Esophagus squamous epithelium (tissue), 5 donors: ENCODE data around the gene RUSF1. TPM values are rescaled to one million over a fixed set of nuclear protein-coding genes. Genes with fewer than 3 reads are reported as not detected.
"Not testable (repeated sequence)": the region's sequence is repeated elsewhere in the genome, so short reads cannot be mapped to it uniquely, and the experiment has no call there.

Source experiments
- DNase-seq: peaks from one replicate; lab custom pipeline; 2025; lab: John Stamatoyannopoulos, UW
- H3K27ac ChIP-seq, 4 donors: fragments of 200-600 bp; sonication (generic); one replicate each; pipeline ENCODE4 v1.5.1; 2016 to 2019; ENCODE audit warnings: mild to moderate bottlenecking in 1 of 4
- H3K27me3 ChIP-seq, 4 donors: fragments of 200-600 bp; sonication (generic); 1 replicate in 3 of 4; 2 replicates in 1 of 4; pipeline versions ENCODE4 v1.5.1 to v1.6.0; 2017 to 2021; ENCODE audit warnings: antibody characterized with exemption in 1 of 4
- H3K36me3 ChIP-seq, 3 donors: fragments of 200-600 bp; sonication (generic); one replicate each; pipeline ENCODE4 v1.5.1; 2016 to 2019
- H3K4me1 ChIP-seq, 3 donors: fragments of 200-600 bp; sonication (generic); one replicate each; pipeline ENCODE4 v1.5.1; 2017 to 2019
- H3K4me3 ChIP-seq, 4 donors: fragments of 200-600 bp; sonication (generic); 1 replicate in 3 of 4; 2 replicates in 1 of 4; pipeline ENCODE4 v1.5.1; 2016 to 2019; ENCODE audit warnings: mild to moderate bottlenecking in 2 of 4, moderate library complexity in 1 of 4
- H3K9me3 ChIP-seq, 3 donors: fragments of 200-600 bp; sonication (generic); one replicate each; pipeline ENCODE4 v1.5.1; 2016 to 2019
- POLR2A ChIP-seq, 4 donors: fragments of 450-650 bp; IDR thresholded peaks; one replicate each; pipeline ENCODE4 v1.6.1; 2017; ENCODE audit warnings: antibody characterized with exemption in 4 of 4, mild to moderate bottlenecking in 4 of 4, moderate library complexity in 3 of 4
- WGBS, 2 donors: methylation state at CpG; one replicate each; pipeline ENCODE4 v1.1.5; 2018; 5-methylcytosine and 5-hydroxymethylcytosine counted together
- intact Hi-C: fragments of 100-400 bp; cut with DNase I; formaldehyde crosslinking; loops from one replicate; pipeline ENCODE4 v1.15.0; 2022
- total RNA-seq, 4 donors: library from RNA; depleted of rRNA; stranded (reverse); fragments of >200 nt; gene quantifications; one replicate each; pipeline ENCODE4 v1.1.0, GENCODE V29; 2016
- TF ChIP-seq, protein P1 (sequence below), 6 experiments: fragments of 450-650 bp in 4 of 6; fragments of 200-600 bp in 2 of 6; sonication (generic) in 2 of 6; IDR thresholded peaks; one replicate each; pipeline ENCODE4 v1.5.1; 2016 to 2019; ENCODE audit warnings: antibody characterized with exemption in 6 of 6, mild to moderate bottlenecking in 4 of 6, moderate library complexity in 4 of 6
- donor health status: DM: yes; HTN: yes; CAD: no.

Gene RUSF1
- total RNA-seq, 4 donors from 2014 or later, result 33.7 to 52.3 (median 39.1) TPM

DNA sequence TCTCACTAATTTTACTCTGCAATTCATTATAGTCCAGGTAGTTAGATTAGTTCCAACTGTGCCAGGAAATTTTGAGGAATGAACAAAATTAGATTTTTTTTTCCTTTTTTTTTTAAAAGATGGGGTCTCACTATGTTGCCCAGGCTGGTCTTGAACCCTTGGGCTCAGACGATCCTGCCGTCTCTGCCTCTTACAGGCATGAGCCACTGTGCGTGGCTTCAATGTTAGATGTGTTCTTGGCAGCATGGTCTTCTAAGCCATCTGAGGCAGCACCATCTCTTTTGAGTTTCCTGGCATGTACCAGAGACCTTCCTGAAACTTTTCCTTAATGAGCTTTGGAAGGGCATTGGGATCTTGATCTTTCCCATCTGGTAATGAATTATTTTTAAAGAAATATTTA is 16.9 kb upstream of the RUSF1 start:
- intact Hi-C loops, result no loop called here
- Histone ChIP-seq H3K4me1 (peaks cover 0 to 18% (median 3%) of the 10 kb centered on the region in 3 donors), H3K4me3 (no peak overlapping the region), H3K27me3 (peaks cover 0 to 37% (median 0%) of the 10 kb centered on the region in 4 donors), H3K27ac (no peak overlapping the region), H3K36me3 (no peaks in the 10 kb centered on the region), H3K9me3 (no peaks in the 10 kb centered on the region)
- WGBS, 2 donors, result 79 to 97% methylated on average over 3 of the region's 3 CpGs
- no peak for TF ChIP-seq POLR2A (IDR thresholded peaks at IDR 0.05)
- TF ChIP-seq, protein P1, sequence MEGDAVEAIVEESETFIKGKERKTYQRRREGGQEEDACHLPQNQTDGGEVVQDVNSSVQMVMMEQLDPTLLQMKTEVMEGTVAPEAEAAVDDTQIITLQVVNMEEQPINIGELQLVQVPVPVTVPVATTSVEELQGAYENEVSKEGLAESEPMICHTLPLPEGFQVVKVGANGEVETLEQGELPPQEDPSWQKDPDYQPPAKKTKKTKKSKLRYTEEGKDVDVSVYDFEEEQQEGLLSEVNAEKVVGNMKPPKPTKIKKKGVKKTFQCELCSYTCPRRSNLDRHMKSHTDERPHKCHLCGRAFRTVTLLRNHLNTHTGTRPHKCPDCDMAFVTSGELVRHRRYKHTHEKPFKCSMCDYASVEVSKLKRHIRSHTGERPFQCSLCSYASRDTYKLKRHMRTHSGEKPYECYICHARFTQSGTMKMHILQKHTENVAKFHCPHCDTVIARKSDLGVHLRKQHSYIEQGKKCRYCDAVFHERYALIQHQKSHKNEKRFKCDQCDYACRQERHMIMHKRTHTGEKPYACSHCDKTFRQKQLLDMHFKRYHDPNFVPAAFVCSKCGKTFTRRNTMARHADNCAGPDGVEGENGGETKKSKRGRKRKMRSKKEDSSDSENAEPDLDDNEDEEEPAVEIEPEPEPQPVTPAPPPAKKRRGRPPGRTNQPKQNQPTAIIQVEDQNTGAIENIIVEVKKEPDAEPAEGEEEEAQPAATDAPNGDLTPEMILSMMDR (IDR thresholded peaks at IDR 0.05), result no peak
- no peak for DNase-seq

DNA sequence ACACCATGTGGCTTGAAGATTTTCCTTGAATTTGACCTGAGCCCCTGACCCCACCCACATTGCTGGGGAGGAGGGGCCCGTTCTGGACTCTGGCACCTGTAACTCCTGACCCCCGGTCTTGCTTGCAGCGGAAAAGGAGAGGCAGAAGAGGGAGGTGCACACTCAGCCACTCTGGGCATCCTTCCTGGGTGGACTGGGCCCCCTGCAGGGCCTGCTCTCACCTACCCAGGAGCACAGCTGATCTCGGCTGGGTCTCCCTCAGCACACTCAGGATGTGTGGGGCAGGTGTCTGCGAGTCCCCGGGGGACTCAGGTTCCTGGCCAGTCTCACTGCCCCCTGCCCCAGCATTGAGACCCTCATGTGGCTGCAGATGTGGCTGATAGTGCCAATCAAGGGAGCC is 15.6 kb upstream of the RUSF1 start:
- H3K36me3 ChIP-seq, H3K4me3 ChIP-seq, H3K9me3 ChIP-seq, intact Hi-C loops, H3K27ac ChIP-seq, H3K4me1 ChIP-seq, DNase-seq: not testable (repeated sequence)
- peaks cover 0 to 24% (median 0%) of the 10 kb centered on the region in 4 donors for H3K27me3 ChIP-seq
- 67 to 71% methylated on average over 1 of the region's 6 CpGs for WGBS, 2 donors

DNA sequence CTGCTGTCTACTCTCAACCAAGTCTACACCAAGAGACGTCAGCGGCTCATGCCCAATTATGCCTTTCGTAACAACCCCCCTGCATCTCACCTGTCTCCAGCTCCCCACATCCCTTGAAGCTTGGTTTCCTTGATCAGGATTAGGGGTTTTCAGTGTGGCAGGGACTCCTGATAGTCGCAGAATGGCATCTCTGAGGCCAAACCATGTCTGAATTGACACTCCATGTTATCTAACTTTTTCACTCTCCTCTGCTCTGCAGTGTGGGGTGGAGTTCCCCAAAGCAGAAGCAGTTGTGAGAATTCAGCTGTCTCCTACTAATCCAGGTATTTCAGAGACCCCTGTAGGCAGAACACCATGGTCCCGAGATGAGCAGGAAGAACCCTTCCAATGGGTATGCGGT is 13.9 kb upstream of the RUSF1 start:
- H3K27me3 ChIP-seq, result peaks cover 0 to 7% (median 0%) of the 10 kb centered on the region in 4 donors
- TF ChIP-seq, protein P1 (IDR thresholded peaks at IDR 0.05), result no peak
- no peak for TF ChIP-seq POLR2A (IDR thresholded peaks at IDR 0.05)
- H3K9me3 ChIP-seq, result no peaks in the 10 kb centered on the region
- no peak overlapping the region for H3K4me3 ChIP-seq
- no peaks in the 10 kb centered on the region for H3K4me1 ChIP-seq
- intact Hi-C loops, result no loop called here
- no peak overlapping the region for H3K27ac ChIP-seq
- no peak for DNase-seq
- WGBS, 2 donors, result 68 to 92% methylated on average over 3 to 6 of the region's 6 CpGs
- H3K36me3 ChIP-seq, result no peaks in the 10 kb centered on the region

DNA sequence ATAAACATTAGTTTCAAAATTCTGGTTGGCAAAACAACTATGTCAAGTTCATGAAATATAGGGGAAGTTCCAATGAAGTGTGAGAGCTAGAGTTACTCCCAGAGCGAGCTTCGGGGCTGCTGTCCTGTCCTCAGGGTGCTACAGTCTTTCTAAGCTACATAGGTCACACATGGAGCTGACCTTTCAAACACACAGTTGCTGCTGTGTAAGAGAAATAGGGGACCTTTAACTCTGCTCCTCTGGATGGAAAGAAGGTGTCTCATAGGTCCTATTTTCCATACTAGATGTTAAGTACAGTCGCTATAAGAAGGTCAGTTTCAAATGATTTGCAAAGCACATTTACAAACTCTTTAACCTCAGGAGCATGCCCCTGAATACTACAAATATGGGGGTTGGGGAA is 13.2 kb upstream of the RUSF1 start:
- Histone ChIP-seq H3K27ac (no peak overlapping the region), H3K27me3 (peaks cover 0 to 6% (median 0%) of the 10 kb centered on the region in 4 donors), H3K36me3 (no peaks in the 10 kb centered on the region), H3K9me3 (no peaks in the 10 kb centered on the region), H3K4me3 (no peak overlapping the region), H3K4me1 (no peaks in the 10 kb centered on the region)
- intact Hi-C loops, result no loop called here
- no peak for DNase-seq
- 73 to 92% methylated on average over 3 of the region's 3 CpGs for WGBS, 2 donors
- TF ChIP-seq, protein P1 (IDR thresholded peaks at IDR 0.05), result no peak
- no peak for TF ChIP-seq POLR2A (IDR thresholded peaks at IDR 0.05)

DNA sequence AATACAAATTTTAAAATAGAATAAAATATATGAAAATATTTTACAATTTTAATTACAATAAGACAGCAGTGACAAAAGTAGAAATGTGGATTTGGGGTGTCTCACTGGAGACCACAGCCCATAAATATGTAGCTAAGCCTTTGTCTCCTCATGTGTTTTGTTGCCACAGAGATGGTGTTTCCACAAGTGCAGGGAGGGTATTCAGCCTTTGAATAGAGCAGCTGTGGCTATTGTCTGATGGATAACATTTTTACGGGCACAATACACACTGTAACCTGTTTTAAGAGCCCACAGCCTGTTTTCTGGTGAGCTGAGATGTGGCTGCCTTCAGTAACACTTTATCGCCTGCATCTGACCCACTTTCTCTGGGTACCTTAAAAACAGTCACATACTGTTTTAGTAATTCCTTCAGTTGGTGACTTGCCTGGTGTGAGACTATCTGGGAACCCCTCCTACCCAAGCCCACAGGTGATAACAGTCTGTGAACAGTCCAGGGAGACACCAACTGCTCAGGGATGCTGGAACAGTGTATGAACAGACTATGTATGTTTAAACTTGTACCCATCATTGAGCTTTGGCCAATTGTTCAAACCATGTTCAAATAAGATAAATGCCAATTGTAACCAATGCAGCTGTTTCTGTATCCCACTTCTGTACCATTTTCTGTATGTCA is 11.7 kb upstream of the RUSF1 start:
- WGBS, 2 donors, result 59 to 75% methylated on average over 2 of the region's 2 CpGs
- Histone ChIP-seq H3K27ac (no peak overlapping the region), H3K9me3 (no peaks in the 10 kb centered on the region), H3K4me1 (no peaks in the 10 kb centered on the region), H3K36me3 (no peaks in the 10 kb centered on the region), H3K4me3 (no peak overlapping the region), H3K27me3 (peaks cover 0 to 6% (median 0%) of the 10 kb centered on the region in 4 donors)
- TF ChIP-seq, protein P1 (IDR thresholded peaks at IDR 0.05), result no peak
- TF ChIP-seq POLR2A (IDR thresholded peaks at IDR 0.05), result no peak
- intact Hi-C loops, result no loop called here
- no peak for DNase-seq
